HG03565 (cell line): ENCODE data around the gene CCDC85A.
"Not testable (repeated sequence)": the region's sequence is repeated elsewhere in the genome, so short reads cannot be mapped to it uniquely, and the experiment has no call there.

Experiments
- ATAC-seq: cut with Tn5 transposase; IDR thresholded peaks from one replicate; pipeline ENCODE4 v1.9.1; 2021; ENCODE audit warnings: mild to moderate bottlenecking, moderate library complexity; ENCODE audit not compliant: unreplicated experiment

Gene CCDC85A

GRCh38 chr2:56183643-56184499 is at the start of gene CCDC85A:
Gene CCDC85A, plus strand, starts transcription at chr2:56183990. Its CDS starts 635 bp downstream, at chr2:56184625.
- ATAC-seq: peak; percentile 93

GRCh38 chr2:56134861-56135260 is 48.9 kb upstream of the CCDC85A start:
- no peak for ATAC-seq

GRCh38 chr2:56142497-56143061 is 41.2 kb upstream of the CCDC85A start:
- ATAC-seq: not testable (repeated sequence)

- ATAC-seq: no peak
Observed at GRCh38 chr2:56147907-56148306, 35.9 kb upstream of the CCDC85A start.

- ATAC-seq: no peak
Observed at GRCh38 chr2:56148825-56149224, 35.0 kb upstream of the CCDC85A start.

GRCh38 chr2:56151841-56152240 is 31.9 kb upstream of the CCDC85A start:
- ATAC-seq: no peak

GRCh38 chr2:56155188-56155587 is 28.6 kb upstream of the CCDC85A start:
- ATAC-seq: no peak

- ATAC-seq: not testable (repeated sequence)
Observed at GRCh38 chr2:56159875-56160274, 23.9 kb upstream of the CCDC85A start.

GRCh38 chr2:56167616-56168562 is 15.9 kb upstream of the CCDC85A start:
- no peak for ATAC-seq

GRCh38 chr2:56169521-56169920 is 14.3 kb upstream of the CCDC85A start:
- ATAC-seq: no peak

GRCh38 chr2:56170504-56170903 is 13.3 kb upstream of the CCDC85A start:
- no peak for ATAC-seq

- no peak for ATAC-seq
Observed at GRCh38 chr2:56170988-56171387, 12.8 kb upstream of the CCDC85A start.

GRCh38 chr2:56175779-56176178 is 8.0 kb upstream of the CCDC85A start:
- ATAC-seq: no peak

GRCh38 chr2:56177420-56178220 is 6.2 kb upstream of the CCDC85A start:
- ATAC-seq: peak; percentile 86

- ATAC-seq: no peak
Observed at GRCh38 chr2:56179931-56180330, 3.9 kb upstream of the CCDC85A start.

GRCh38 chr2:56182420-56182819 is 1.4 kb upstream of the CCDC85A start:
- no peak for ATAC-seq

- ATAC-seq: no peak
Observed at GRCh38 chr2:56184500-56185011, 766 bp downstream of the CCDC85A start.

GRCh38 chr2:56185101-56185581 is 1.4 kb downstream of the CCDC85A start:
- ATAC-seq: no peak

GRCh38 chr2:56185582-56186046 is 1.8 kb downstream of the CCDC85A start:
- ATAC-seq: no peak

- no peak for ATAC-seq
Observed at GRCh38 chr2:56191617-56192016, 7.8 kb downstream of the CCDC85A start.
